Measurements from ENCODE around the gene ZBTB16. TPM values are rescaled to one million over a fixed set of nuclear protein-coding genes. Genes with fewer than 3 reads are reported as not detected.

ZBTB16 gene
- polyA plus RNA-seq, 3 donors: 4.1 to 12.3 (median 8.3) TPM

DNA sequence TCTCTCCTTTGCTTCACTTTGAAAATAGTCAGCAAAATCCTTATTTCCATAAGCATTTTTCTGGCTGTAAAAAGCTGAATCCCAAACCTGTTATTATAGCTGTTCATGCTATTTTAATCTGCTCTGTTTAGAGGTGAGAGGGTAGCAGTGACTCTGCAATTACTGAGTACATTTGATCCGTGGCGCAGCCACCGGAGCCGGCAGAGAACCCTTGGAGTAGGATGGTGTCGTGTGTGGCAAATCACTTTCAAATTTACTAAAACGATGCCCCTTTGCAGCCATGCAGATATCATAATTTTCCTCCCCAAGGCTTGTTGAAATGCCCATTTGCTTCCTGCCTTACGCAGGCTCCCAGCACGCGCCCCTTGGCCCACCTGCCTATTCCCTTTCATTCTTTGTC, 69.6 kb downstream of the ZBTB16 start:
- no peak overlapping the region for H2AFZ ChIP-seq (ENCODE audit: insufficient read depth, low read depth, low read length, poor library complexity, severe bottlenecking)
- no peaks in the 10 kb centered on the region for H3K79me2 ChIP-seq (ENCODE audit: insufficient read depth, low read length)
- peaks cover 11 to 15% of the 10 kb centered on the region in 2 donors for H3K4me1 ChIP-seq (ENCODE audit: control insufficient read depth in 1 of 2, insufficient read depth in 2 of 2, low read length in 2 of 2)
- no peak overlapping the region for H3K4me3 Mint-ChIP-seq
- H3K4me1 Mint-ChIP-seq: peaks cover 45% of the 10 kb centered on the region
- WGBS (ENCODE audit: insufficient coverage): 83% methylated on average over 5 of the region's 9 CpGs
- no peaks in the 10 kb centered on the region for H3K27me3 ChIP-seq (ENCODE audit: control insufficient read depth in 2 of 2, insufficient read depth in 2 of 2, low read length in 2 of 2)
- no peak overlapping the region for H3K4me3 ChIP-seq (replicated peaks in 1 of 3; ENCODE audit: low read depth in 2 of 3, low read length in 3 of 3)
- no peak overlapping the region for H3K9ac ChIP-seq (ENCODE audit: insufficient read depth, low read length, poor library complexity, severe bottlenecking)
- no peaks in the 10 kb centered on the region for H3K9me3 ChIP-seq (replicated peaks in 1 of 2; ENCODE audit: control insufficient read depth in 1 of 2, insufficient read depth in 1 of 2, low read length in 2 of 2)
- H3K27ac ChIP-seq (ENCODE audit: low read depth in 1 of 2, low read length in 2 of 2): no peak overlapping the region
- peaks cover 9 to 20% of the 10 kb centered on the region in 2 donors for H3K36me3 Mint-ChIP-seq
- H3K4me2 ChIP-seq (replicated peaks; ENCODE audit: extremely low read depth, low read length, poor library complexity, severe bottlenecking): no peak overlapping the region
- peaks cover 3% of the 10 kb centered on the region for H4K20me1 ChIP-seq (ENCODE audit: insufficient read depth, low read length)
- H3K36me3 ChIP-seq (replicated peaks in 1 of 2; ENCODE audit: control insufficient read depth in 1 of 2, insufficient read depth in 2 of 2, low read length in 2 of 2): no peaks in the 10 kb centered on the region
- TF ChIP-seq, protein P1, sequence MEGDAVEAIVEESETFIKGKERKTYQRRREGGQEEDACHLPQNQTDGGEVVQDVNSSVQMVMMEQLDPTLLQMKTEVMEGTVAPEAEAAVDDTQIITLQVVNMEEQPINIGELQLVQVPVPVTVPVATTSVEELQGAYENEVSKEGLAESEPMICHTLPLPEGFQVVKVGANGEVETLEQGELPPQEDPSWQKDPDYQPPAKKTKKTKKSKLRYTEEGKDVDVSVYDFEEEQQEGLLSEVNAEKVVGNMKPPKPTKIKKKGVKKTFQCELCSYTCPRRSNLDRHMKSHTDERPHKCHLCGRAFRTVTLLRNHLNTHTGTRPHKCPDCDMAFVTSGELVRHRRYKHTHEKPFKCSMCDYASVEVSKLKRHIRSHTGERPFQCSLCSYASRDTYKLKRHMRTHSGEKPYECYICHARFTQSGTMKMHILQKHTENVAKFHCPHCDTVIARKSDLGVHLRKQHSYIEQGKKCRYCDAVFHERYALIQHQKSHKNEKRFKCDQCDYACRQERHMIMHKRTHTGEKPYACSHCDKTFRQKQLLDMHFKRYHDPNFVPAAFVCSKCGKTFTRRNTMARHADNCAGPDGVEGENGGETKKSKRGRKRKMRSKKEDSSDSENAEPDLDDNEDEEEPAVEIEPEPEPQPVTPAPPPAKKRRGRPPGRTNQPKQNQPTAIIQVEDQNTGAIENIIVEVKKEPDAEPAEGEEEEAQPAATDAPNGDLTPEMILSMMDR (IDR thresholded peaks at IDR 0.05): no peak
- intact Hi-C loops (cut with micrococcal nuclease): loop anchor here in 1 of 2 donors (5.0 kb wide), 1 partner anchor 43 kb away; no protein-coding TSS in a partner anchor
- H3K9me3 Mint-ChIP-seq: peaks cover 0 to 2% (median 0%) of the 10 kb centered on the region in 7 donors
- DNase-seq: no peak
- no peak overlapping the region for H3K27ac Mint-ChIP-seq
- H3K27me3 Mint-ChIP-seq (ENCODE audit: low read depth in 3 of 3): peaks cover 0 to 3% (median 0%) of the 10 kb centered on the region in 3 donors

DNA sequence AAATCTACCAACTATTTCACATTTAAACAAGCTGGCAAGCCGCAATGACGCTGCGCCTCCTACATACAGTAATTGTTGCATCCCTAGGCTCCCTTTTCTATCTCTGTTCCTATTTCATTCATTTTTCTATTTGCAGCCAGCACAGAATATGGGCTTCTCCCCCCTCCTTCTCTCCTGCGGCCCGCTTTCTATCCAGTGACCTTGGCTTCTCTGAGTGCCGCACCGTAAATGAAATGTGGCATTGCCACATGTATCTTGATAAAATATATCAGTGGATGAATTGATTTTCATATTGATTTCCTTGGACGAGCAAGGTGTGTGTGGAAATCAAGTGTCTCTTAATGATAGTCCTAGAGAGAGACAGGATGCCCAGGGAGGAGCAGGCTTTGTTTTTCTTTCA, 70.2 kb downstream of the ZBTB16 start:
- H3K36me3 Mint-ChIP-seq: peaks cover 9 to 20% of the 10 kb centered on the region in 2 donors
- Histone ChIP-seq H3K9ac (ENCODE audit: insufficient read depth, low read length, poor library complexity, severe bottlenecking) (no peak overlapping the region), H4K20me1 (ENCODE audit: insufficient read depth, low read length) (peaks cover 3% of the 10 kb centered on the region), H3K4me1 (ENCODE audit: control insufficient read depth in 1 of 2, insufficient read depth in 2 of 2, low read length in 2 of 2) (peaks cover 16 to 21% of the 10 kb centered on the region in 2 donors), H2AFZ (ENCODE audit: insufficient read depth, low read depth, low read length, poor library complexity, severe bottlenecking) (no peak overlapping the region), H3K4me3 (replicated peaks in 1 of 3; ENCODE audit: low read depth in 2 of 3, low read length in 3 of 3) (no peak overlapping the region), H3K27me3 (ENCODE audit: control insufficient read depth in 2 of 2, insufficient read depth in 2 of 2, low read length in 2 of 2) (no peaks in the 10 kb centered on the region), H3K36me3 (replicated peaks in 1 of 2; ENCODE audit: control insufficient read depth in 1 of 2, insufficient read depth in 2 of 2, low read length in 2 of 2) (no peaks in the 10 kb centered on the region), H3K79me2 (ENCODE audit: insufficient read depth, low read length) (no peaks in the 10 kb centered on the region), H3K27ac (ENCODE audit: low read depth in 1 of 2, low read length in 2 of 2) (no peak overlapping the region), H3K4me2 (replicated peaks; ENCODE audit: extremely low read depth, low read length, poor library complexity, severe bottlenecking) (no peak overlapping the region), H3K9me3 (replicated peaks in 1 of 2; ENCODE audit: control insufficient read depth in 1 of 2, insufficient read depth in 1 of 2, low read length in 2 of 2) (no peaks in the 10 kb centered on the region)
- peaks cover 51% of the 10 kb centered on the region for H3K4me1 Mint-ChIP-seq
- H3K27ac Mint-ChIP-seq: no peak overlapping the region
- DNase-seq: no peak
- peaks cover 0 to under 1% (median 0%) of the 10 kb centered on the region in 7 donors for H3K9me3 Mint-ChIP-seq
- WGBS (ENCODE audit: insufficient coverage): 74% methylated on average over 6 of the region's 8 CpGs
- no peak overlapping the region for H3K4me3 Mint-ChIP-seq
- TF ChIP-seq, protein P1 (IDR thresholded peaks at IDR 0.05): no peak
- intact Hi-C loops (cut with micrococcal nuclease): loop anchor here (5.0 to 10.0 kb wide), 2 partner anchors 43 to 45 kb away; no protein-coding TSS in a partner anchor
- H3K27me3 Mint-ChIP-seq (ENCODE audit: low read depth in 3 of 3): peaks cover 0 to 3% (median 0%) of the 10 kb centered on the region in 3 donors
